Transverse colon (tissue), 4 donors: ENCODE measurements around the gene OR5P2.

ENCODE experiments used
- POLR2A ChIP-seq: fragments of 450-650 bp; IDR thresholded peaks from one replicate; pipeline ENCODE4 v1.6.1; 2016; ENCODE audit warnings: antibody characterized with exemption, mild to moderate bottlenecking, moderate library complexity
- POLR2AphosphoS5 ChIP-seq, 3 donors: sonication (generic); formaldehyde crosslinking; IDR thresholded peaks; one replicate each; pipeline ENCODE4 v1.6.1; 2016; ENCODE audit warnings: antibody characterized with exemption in 3 of 3
- TF ChIP-seq, protein P1 (sequence below), 5 experiments: fragments of 200-600 bp in 3 of 5; fragments of 450-650 bp in 2 of 5; sonication (generic) in 3 of 5; IDR thresholded peaks; 1 replicate in 2 of 5; 2 replicates in 3 of 5; pipeline ENCODE4 v1.5.1; 2016 to 2017; ENCODE audit warnings: antibody characterized with exemption in 5 of 5, inconsistent platforms in 3 of 5, mild to moderate bottlenecking in 2 of 5, moderate library complexity in 1 of 5

DNA sequence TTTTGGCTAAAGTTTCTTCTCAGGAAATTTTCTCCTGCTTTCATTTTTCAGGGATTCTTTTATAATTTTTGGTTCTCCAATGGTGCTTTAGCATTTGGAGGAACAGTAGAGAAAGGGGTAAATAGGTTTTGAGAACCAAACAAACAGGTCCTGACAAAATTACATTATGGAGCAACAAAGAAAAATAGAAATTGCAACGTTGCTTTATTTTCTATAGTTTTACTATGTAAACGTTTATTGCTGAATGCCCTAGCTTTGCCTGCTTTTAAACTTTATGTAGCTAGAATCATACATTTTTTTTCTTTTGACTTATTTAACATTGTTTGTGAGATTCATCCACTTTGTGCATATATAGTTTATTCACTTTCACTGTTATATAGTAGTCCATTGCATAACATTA, 43.8 kb upstream of the OR5P2 start:
- TF ChIP-seq, protein P1, sequence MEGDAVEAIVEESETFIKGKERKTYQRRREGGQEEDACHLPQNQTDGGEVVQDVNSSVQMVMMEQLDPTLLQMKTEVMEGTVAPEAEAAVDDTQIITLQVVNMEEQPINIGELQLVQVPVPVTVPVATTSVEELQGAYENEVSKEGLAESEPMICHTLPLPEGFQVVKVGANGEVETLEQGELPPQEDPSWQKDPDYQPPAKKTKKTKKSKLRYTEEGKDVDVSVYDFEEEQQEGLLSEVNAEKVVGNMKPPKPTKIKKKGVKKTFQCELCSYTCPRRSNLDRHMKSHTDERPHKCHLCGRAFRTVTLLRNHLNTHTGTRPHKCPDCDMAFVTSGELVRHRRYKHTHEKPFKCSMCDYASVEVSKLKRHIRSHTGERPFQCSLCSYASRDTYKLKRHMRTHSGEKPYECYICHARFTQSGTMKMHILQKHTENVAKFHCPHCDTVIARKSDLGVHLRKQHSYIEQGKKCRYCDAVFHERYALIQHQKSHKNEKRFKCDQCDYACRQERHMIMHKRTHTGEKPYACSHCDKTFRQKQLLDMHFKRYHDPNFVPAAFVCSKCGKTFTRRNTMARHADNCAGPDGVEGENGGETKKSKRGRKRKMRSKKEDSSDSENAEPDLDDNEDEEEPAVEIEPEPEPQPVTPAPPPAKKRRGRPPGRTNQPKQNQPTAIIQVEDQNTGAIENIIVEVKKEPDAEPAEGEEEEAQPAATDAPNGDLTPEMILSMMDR (IDR thresholded peaks at IDR 0.05): no peak
- no peak for TF ChIP-seq POLR2A
- TF ChIP-seq POLR2AphosphoS5 (IDR thresholded peaks at IDR 0.05): no peak
